Measurements from ENCODE around the gene ADISSP.

ADISSP gene

DNA sequence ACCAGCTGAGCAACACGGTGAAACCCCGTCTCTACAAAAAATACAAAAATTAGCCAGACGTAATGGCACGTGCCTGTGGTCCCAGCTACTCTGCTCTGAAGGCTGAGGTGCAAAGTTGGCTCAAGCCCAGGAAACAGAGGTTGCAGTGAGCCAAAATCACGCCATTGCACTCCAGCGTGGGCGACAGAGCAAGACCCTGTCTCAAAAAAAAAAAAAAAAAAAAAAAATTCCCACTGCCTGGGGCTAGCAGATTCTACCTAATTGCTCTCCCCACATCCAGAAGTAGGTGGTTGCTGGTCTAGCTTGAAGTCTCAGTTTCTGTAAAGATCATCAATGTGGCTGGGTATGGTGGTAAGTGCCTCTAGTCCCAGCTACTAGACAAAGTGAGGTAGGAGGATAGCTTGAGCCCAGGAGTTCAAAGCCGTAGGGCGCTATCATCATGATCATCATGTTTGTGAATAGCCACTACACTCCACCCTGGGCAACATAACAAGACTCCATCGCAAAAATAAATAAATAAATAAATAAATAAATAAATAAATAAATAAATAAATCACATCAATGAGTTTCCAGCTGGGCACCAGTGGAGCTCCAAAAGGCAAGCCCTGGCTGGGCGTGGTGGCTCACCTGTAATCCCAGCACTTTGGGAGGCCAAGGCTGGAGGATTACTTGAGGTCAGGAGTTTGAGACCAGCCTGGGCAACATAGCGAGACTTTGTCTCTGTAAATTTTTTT is 46.5 kb upstream of the ADISSP start:
- no peaks in the 10 kb centered on the region for H3K9me3 ChIP-seq (ENCODE audit: control insufficient read depth, insufficient read depth, low read depth, low read length)
- no peak overlapping the region for H3K4me3 ChIP-seq (ENCODE audit: low read depth, low read length)
- H3K27ac ChIP-seq (ENCODE audit: extremely low read depth, low read depth, low read length), result no peak overlapping the region
- CTCF ChIA-PET, result interaction anchor here (0.6 to 2.6 kb wide), 10 partner anchors 10 to 257 kb away, joined by 3 to 6 read pairs (median 3); partner anchors contain the start of genes ADISSP and CDC25B
- POLR2A ChIA-PET, result interaction anchor here (0.5 to 4.2 kb wide), 9 partner anchors 9 to 359 kb away, joined by 3 to 26 read pairs (median 4); partner anchors contain the start of genes CDC25B and CENPB
- no peaks in the 10 kb centered on the region for H3K36me3 ChIP-seq (ENCODE audit: control insufficient read depth in 2 of 2, insufficient read depth in 1 of 2, low read length in 2 of 2)
- peaks cover 17% of the 10 kb centered on the region for H3K4me1 ChIP-seq (ENCODE audit: control insufficient read depth, insufficient read depth, low read length)
- peak; percentile 64 for TF ChIP-seq ZNF629 (tag by site-specific recombination; IDR thresholded peaks at IDR 0.05)
- TF ChIP-seq ZNF366 (tag by site-specific recombination; conservative IDR thresholded peaks at IDR 0.05), result 0 out of 2 replicates have a peak, but pooled peaks have one; percentile 19
- no peak for TF ChIP-seq KLF17 (tag by site-specific recombination; IDR thresholded peaks at IDR 0.05)
- TF ChIP-seq ZXDB (tag by site-specific recombination; IDR thresholded peaks at IDR 0.05), result peak; percentile 86
- TF ChIP-seq, protein P1, sequence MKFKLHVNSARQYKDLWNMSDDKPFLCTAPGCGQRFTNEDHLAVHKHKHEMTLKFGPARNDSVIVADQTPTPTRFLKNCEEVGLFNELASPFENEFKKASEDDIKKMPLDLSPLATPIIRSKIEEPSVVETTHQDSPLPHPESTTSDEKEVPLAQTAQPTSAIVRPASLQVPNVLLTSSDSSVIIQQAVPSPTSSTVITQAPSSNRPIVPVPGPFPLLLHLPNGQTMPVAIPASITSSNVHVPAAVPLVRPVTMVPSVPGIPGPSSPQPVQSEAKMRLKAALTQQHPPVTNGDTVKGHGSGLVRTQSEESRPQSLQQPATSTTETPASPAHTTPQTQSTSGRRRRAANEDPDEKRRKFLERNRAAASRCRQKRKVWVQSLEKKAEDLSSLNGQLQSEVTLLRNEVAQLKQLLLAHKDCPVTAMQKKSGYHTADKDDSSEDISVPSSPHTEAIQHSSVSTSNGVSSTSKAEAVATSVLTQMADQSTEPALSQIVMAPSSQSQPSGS (tag by site-specific recombination; IDR thresholded peaks at IDR 0.05; ENCODE audit: low read depth), result no peak
- TF ChIP-seq ZNF571 (tag by site-specific recombination; IDR thresholded peaks at IDR 0.05), result no peak
- TF ChIP-seq CTCF (tag by site-specific recombination; IDR thresholded peaks at IDR 0.05), result no peak
- TF ChIP-seq, protein P2, sequence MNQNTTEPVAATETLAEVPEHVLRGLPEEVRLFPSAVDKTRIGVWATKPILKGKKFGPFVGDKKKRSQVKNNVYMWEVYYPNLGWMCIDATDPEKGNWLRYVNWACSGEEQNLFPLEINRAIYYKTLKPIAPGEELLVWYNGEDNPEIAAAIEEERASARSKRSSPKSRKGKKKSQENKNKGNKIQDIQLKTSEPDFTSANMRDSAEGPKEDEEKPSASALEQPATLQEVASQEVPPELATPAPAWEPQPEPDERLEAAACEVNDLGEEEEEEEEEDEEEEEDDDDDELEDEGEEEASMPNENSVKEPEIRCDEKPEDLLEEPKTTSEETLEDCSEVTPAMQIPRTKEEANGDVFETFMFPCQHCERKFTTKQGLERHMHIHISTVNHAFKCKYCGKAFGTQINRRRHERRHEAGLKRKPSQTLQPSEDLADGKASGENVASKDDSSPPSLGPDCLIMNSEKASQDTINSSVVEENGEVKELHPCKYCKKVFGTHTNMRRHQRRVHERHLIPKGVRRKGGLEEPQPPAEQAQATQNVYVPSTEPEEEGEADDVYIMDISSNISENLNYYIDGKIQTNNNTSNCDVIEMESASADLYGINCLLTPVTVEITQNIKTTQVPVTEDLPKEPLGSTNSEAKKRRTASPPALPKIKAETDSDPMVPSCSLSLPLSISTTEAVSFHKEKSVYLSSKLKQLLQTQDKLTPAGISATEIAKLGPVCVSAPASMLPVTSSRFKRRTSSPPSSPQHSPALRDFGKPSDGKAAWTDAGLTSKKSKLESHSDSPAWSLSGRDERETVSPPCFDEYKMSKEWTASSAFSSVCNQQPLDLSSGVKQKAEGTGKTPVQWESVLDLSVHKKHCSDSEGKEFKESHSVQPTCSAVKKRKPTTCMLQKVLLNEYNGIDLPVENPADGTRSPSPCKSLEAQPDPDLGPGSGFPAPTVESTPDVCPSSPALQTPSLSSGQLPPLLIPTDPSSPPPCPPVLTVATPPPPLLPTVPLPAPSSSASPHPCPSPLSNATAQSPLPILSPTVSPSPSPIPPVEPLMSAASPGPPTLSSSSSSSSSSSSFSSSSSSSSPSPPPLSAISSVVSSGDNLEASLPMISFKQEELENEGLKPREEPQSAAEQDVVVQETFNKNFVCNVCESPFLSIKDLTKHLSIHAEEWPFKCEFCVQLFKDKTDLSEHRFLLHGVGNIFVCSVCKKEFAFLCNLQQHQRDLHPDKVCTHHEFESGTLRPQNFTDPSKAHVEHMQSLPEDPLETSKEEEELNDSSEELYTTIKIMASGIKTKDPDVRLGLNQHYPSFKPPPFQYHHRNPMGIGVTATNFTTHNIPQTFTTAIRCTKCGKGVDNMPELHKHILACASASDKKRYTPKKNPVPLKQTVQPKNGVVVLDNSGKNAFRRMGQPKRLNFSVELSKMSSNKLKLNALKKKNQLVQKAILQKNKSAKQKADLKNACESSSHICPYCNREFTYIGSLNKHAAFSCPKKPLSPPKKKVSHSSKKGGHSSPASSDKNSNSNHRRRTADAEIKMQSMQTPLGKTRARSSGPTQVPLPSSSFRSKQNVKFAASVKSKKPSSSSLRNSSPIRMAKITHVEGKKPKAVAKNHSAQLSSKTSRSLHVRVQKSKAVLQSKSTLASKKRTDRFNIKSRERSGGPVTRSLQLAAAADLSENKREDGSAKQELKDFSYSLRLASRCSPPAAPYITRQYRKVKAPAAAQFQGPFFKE (tag by site-specific recombination; IDR thresholded peaks at IDR 0.05; ENCODE audit: borderline replicate concordance), result no peak
- no peak for TF ChIP-seq ZNF830 (tag by site-specific recombination; IDR thresholded peaks at IDR 0.05; ENCODE audit: low read depth)
- 0 out of 2 replicates have a peak, but pooled peaks have one; percentile 53 for TF ChIP-seq ZNF501 (tag by site-specific recombination; IDR thresholded peaks at IDR 0.05)
- TF ChIP-seq ZNF174 (tag by site-specific recombination; IDR thresholded peaks at IDR 0.05), result no peak
- TF ChIP-seq ZNF664 (tag by site-specific recombination; IDR thresholded peaks at IDR 0.05), result peak; percentile 91
- TF ChIP-seq ZFP41 (tag by site-specific recombination; IDR thresholded peaks at IDR 0.05; ENCODE audit: borderline replicate concordance), result no peak
- TF ChIP-seq, protein P3, sequence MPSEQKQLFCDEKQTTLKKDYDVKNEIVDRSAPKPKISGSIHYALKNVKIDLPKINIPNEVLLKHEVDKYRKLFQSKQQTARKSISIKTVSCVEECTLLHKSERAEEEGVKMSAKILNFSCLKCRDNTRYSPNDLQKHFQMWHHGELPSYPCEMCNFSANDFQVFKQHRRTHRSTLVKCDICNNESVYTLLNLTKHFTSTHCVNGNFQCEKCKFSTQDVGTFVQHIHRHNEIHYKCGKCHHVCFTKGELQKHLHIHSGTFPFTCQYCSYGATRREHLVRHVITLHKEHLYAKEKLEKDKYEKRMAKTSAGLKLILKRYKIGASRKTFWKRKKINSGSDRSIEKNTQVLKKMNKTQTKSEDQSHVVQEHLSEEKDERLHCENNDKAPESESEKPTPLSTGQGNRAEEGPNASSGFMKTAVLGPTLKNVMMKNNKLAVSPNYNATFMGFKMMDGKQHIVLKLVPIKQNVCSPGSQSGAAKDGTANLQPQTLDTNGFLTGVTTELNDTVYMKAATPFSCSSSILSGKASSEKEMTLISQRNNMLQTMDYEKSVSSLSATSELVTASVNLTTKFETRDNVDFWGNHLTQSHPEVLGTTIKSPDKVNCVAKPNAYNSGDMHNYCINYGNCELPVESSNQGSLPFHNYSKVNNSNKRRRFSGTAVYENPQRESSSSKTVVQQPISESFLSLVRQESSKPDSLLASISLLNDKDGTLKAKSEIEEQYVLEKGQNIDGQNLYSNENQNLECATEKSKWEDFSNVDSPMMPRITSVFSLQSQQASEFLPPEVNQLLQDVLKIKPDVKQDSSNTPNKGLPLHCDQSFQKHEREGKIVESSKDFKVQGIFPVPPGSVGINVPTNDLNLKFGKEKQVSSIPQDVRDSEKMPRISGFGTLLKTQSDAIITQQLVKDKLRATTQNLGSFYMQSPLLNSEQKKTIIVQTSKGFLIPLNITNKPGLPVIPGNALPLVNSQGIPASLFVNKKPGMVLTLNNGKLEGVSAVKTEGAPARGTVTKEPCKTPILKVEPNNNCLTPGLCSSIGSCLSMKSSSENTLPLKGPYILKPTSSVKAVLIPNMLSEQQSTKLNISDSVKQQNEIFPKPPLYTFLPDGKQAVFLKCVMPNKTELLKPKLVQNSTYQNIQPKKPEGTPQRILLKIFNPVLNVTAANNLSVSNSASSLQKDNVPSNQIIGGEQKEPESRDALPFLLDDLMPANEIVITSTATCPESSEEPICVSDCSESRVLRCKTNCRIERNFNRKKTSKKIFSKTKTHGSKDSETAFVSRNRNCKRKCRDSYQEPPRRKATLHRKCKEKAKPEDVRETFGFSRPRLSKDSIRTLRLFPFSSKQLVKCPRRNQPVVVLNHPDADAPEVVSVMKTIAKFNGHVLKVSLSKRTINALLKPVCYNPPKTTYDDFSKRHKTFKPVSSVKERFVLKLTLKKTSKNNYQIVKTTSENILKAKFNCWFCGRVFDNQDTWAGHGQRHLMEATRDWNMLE (tag by site-specific recombination; conservative IDR thresholded peaks at IDR 0.05; ENCODE audit: low read depth), result peak; percentile 96
- TF ChIP-seq ELK4 (IDR thresholded peaks at IDR 0.05; ENCODE audit: borderline replicate concordance, low read depth, low read length), result no peak
- peak; percentile 94 for TF ChIP-seq ZNF266 (tag by site-specific recombination; IDR thresholded peaks at IDR 0.05; ENCODE audit: low read depth)
- TF ChIP-seq ZNF416 (tag by site-specific recombination; IDR thresholded peaks at IDR 0.05), result no peak
- no peak for TF ChIP-seq ZNF677 (tag by site-specific recombination; IDR thresholded peaks at IDR 0.05)
- TF ChIP-seq ZNF596 (tag by site-specific recombination; IDR thresholded peaks at IDR 0.05), result no peak
- TF ChIP-seq ZNF354C (tag by site-specific recombination; IDR thresholded peaks at IDR 0.05; ENCODE audit: borderline replicate concordance, low read depth), result peak; percentile 76; the same call in 1 of the 2 replicates
